ENCODE data around the gene KRTAP17-1. TPM values are rescaled to one million over a fixed set of nuclear protein-coding genes. Genes with fewer than 3 reads are reported as not detected.
A peak's percentile ranks its signal among the peaks of the same experiment; 100 is the strongest.
"Not testable (repeated sequence)": the region's sequence is repeated elsewhere in the genome, so short reads cannot be mapped to it uniquely, and the experiment has no call there.

The KRTAP17-1 gene
- total RNA-seq = not detected

GRCh38 chr17:41315204-41315794 lies at the start of gene KRTAP17-1:
TSS of gene KRTAP17-1 (minus strand) at chr17:41315710. CDS start at chr17:41315650, 60 bp downstream.
- peaks cover 3% of the 10 kb centered on the region for H3K27me3 Mint-ChIP-seq (ENCODE audit: low read depth)
- DNase-seq (no peak), ATAC-seq (no peak)
- H3K9me3 Mint-ChIP-seq = peaks cover 14% of the 10 kb centered on the region
- no peak within 1 kb of the TSS for H3K4me3 Mint-ChIP-seq
- no peaks in the 10 kb centered on the region for H3K36me3 Mint-ChIP-seq (ENCODE audit: insufficient read depth)
- peaks cover 15% of the 10 kb centered on the region for H3K4me1 Mint-ChIP-seq (ENCODE audit: low read depth)

GRCh38 chr17:41363881-41364280 lies 48.4 kb upstream of the KRTAP17-1 start:
- Mint-ChIP-seq H3K4me1 (ENCODE audit: low read depth) (peaks cover 6% of the 10 kb centered on the region), H3K27me3 (ENCODE audit: low read depth) (no peaks in the 10 kb centered on the region), H3K9me3 (no peaks in the 10 kb centered on the region), H3K36me3 (ENCODE audit: insufficient read depth) (no peaks in the 10 kb centered on the region), H3K4me3 (no peak overlapping the region)
- DNase-seq = no peak
- ATAC-seq = no peak

GRCh38 chr17:41360296-41360995 lies 44.9 kb upstream of the KRTAP17-1 start:
- H3K9me3 Mint-ChIP-seq = peaks cover 10% of the 10 kb centered on the region
- no peak for DNase-seq
- ATAC-seq = no peak
- H3K36me3 Mint-ChIP-seq (ENCODE audit: insufficient read depth) = no peaks in the 10 kb centered on the region
- peaks cover 6% of the 10 kb centered on the region for H3K4me1 Mint-ChIP-seq (ENCODE audit: low read depth)
- no peak overlapping the region for H3K4me3 Mint-ChIP-seq
- H3K27me3 Mint-ChIP-seq (ENCODE audit: low read depth) = no peaks in the 10 kb centered on the region

GRCh38 chr17:41354536-41354935 lies 39.0 kb upstream of the KRTAP17-1 start:
- ATAC-seq = no peak
- H3K4me1 Mint-ChIP-seq (ENCODE audit: low read depth) = peaks cover 12% of the 10 kb centered on the region
- H3K36me3 Mint-ChIP-seq (ENCODE audit: insufficient read depth) = no peaks in the 10 kb centered on the region
- peaks cover 10% of the 10 kb centered on the region for H3K9me3 Mint-ChIP-seq
- H3K4me3 Mint-ChIP-seq = no peak overlapping the region
- H3K27me3 Mint-ChIP-seq (ENCODE audit: low read depth) = peaks cover 2% of the 10 kb centered on the region
- DNase-seq = no peak

- peaks cover 12% of the 10 kb centered on the region for H3K4me1 Mint-ChIP-seq (ENCODE audit: low read depth)
- DNase-seq (no peak), ATAC-seq (no peak)
- H3K9me3 Mint-ChIP-seq = peaks cover 10% of the 10 kb centered on the region
- no peak overlapping the region for H3K4me3 Mint-ChIP-seq
- no peaks in the 10 kb centered on the region for H3K36me3 Mint-ChIP-seq (ENCODE audit: insufficient read depth)
- H3K27me3 Mint-ChIP-seq (ENCODE audit: low read depth) = peaks cover 2% of the 10 kb centered on the region
Observed at GRCh38 chr17:41352597-41353366, 37.3 kb upstream of the KRTAP17-1 start.

- no peaks in the 10 kb centered on the region for H3K36me3 Mint-ChIP-seq (ENCODE audit: insufficient read depth)
- peaks cover 2% of the 10 kb centered on the region for H3K9me3 Mint-ChIP-seq
- ATAC-seq = no peak
- no peak for DNase-seq
- H3K4me1 Mint-ChIP-seq (ENCODE audit: low read depth) = peaks cover 12% of the 10 kb centered on the region
- H3K4me3 Mint-ChIP-seq = no peak overlapping the region
- H3K27me3 Mint-ChIP-seq (ENCODE audit: low read depth) = peaks cover 2% of the 10 kb centered on the region
Observed at GRCh38 chr17:41351177-41351576, 35.7 kb upstream of the KRTAP17-1 start.

- H3K27me3 Mint-ChIP-seq (ENCODE audit: low read depth) = not testable (repeated sequence)
Observed at GRCh38 chr17:41350381-41350878, 34.9 kb upstream of the KRTAP17-1 start, which contains the start of gene KRT33A. TSS of gene KRT33A (minus strand) at chr17:41350828. CDS start at chr17:41350767, 61 bp downstream.

GRCh38 chr17:41347869-41348760 lies 32.6 kb upstream of the KRTAP17-1 start:
- ATAC-seq (no peak), DNase-seq (no peak)
- H3K4me1 Mint-ChIP-seq (ENCODE audit: low read depth) = peaks cover 16% of the 10 kb centered on the region
- H3K9me3 Mint-ChIP-seq = peaks cover 4% of the 10 kb centered on the region
- peaks cover 2% of the 10 kb centered on the region for H3K36me3 Mint-ChIP-seq (ENCODE audit: insufficient read depth)
- no peaks in the 10 kb centered on the region for H3K27me3 Mint-ChIP-seq (ENCODE audit: low read depth)
- H3K4me3 Mint-ChIP-seq = no peak overlapping the region

More at GRCh38 chr17:41350381-41350878, 34.9 kb upstream of the KRTAP17-1 start, which contains the start of gene KRT33A:
- DNase-seq; H3K36me3 Mint-ChIP-seq (ENCODE audit: insufficient read depth); H3K4me3 Mint-ChIP-seq; ATAC-seq; H3K9me3 Mint-ChIP-seq: not testable (repeated sequence)
- peaks cover 12% of the 10 kb centered on the region for H3K4me1 Mint-ChIP-seq (ENCODE audit: low read depth)

- Mint-ChIP-seq H3K9me3 (peaks cover 12% of the 10 kb centered on the region), H3K4me1 (ENCODE audit: low read depth) (peaks cover 23% of the 10 kb centered on the region)
- H3K36me3 Mint-ChIP-seq (ENCODE audit: insufficient read depth); H3K27me3 Mint-ChIP-seq (ENCODE audit: low read depth); DNase-seq; H3K4me3 Mint-ChIP-seq; ATAC-seq: not testable (repeated sequence)
Observed at GRCh38 chr17:41346421-41346820, 30.9 kb upstream of the KRTAP17-1 start.

GRCh38 chr17:41345992-41346391 lies 30.5 kb upstream of the KRTAP17-1 start:
- peaks cover 7% of the 10 kb centered on the region for H3K36me3 Mint-ChIP-seq (ENCODE audit: insufficient read depth)
- DNase-seq (no peak), ATAC-seq (no peak)
- H3K4me3 Mint-ChIP-seq = no peak overlapping the region
- peaks cover 12% of the 10 kb centered on the region for H3K9me3 Mint-ChIP-seq
- H3K4me1 Mint-ChIP-seq (ENCODE audit: low read depth) = peaks cover 24% of the 10 kb centered on the region
- H3K27me3 Mint-ChIP-seq (ENCODE audit: low read depth) = no peaks in the 10 kb centered on the region

GRCh38 chr17:41343029-41343428 lies 27.5 kb upstream of the KRTAP17-1 start:
- Mint-ChIP-seq H3K36me3 (ENCODE audit: insufficient read depth) (peaks cover 7% of the 10 kb centered on the region), H3K9me3 (peaks cover 12% of the 10 kb centered on the region), H3K27me3 (ENCODE audit: low read depth) (no peaks in the 10 kb centered on the region), H3K4me3 (no peak overlapping the region), H3K4me1 (ENCODE audit: low read depth) (peaks cover 52% of the 10 kb centered on the region)
- ATAC-seq (no peak), DNase-seq (no peak)

- Mint-ChIP-seq H3K36me3 (ENCODE audit: insufficient read depth) (peaks cover 7% of the 10 kb centered on the region), H3K4me3 (peak overlapping the region; percentile 1), H3K4me1 (ENCODE audit: low read depth) (peaks cover 67% of the 10 kb centered on the region), H3K9me3 (peaks cover 12% of the 10 kb centered on the region), H3K27me3 (ENCODE audit: low read depth) (no peaks in the 10 kb centered on the region)
- ATAC-seq = peak; percentile 70 to 75
- DNase-seq = no peak
Observed at GRCh38 chr17:41340934-41341861, 25.7 kb upstream of the KRTAP17-1 start.

- H3K9me3 Mint-ChIP-seq = peaks cover 12% of the 10 kb centered on the region
- ATAC-seq (no peak), DNase-seq (no peak)
- H3K4me1 Mint-ChIP-seq (ENCODE audit: low read depth) = peaks cover 74% of the 10 kb centered on the region
- no peaks in the 10 kb centered on the region for H3K27me3 Mint-ChIP-seq (ENCODE audit: low read depth)
- peaks cover 7% of the 10 kb centered on the region for H3K36me3 Mint-ChIP-seq (ENCODE audit: insufficient read depth)
- peak overlapping the region; percentile 17 for H3K4me3 Mint-ChIP-seq
Observed at GRCh38 chr17:41340494-41340893, 25.0 kb upstream of the KRTAP17-1 start.

Measured in activated T-cell treated with anti-CD3 and anti-CD28 coated beads, Interleukin-2, amount 50 U/mL, for 4 hours (primary cell).